Tongue (tissue), 2 donors: ENCODE data around the gene TEAD1. TPM values are rescaled to one million over a fixed set of nuclear protein-coding genes. Genes with fewer than 3 reads are reported as not detected.

Source experiments
- DNase-seq: peaks from one replicate; pipeline ENCODE4 v3.0.0-alpha.2; 2015
- total RNA-seq: library from RNA; depleted of rRNA; stranded (reverse); fragments of >200 nt; gene quantifications from one replicate; pipeline ENCODE4 v1.2.3, GENCODE V29; 2014

The TEAD1 gene
- total RNA-seq, 1 donor from 2014 or later: 131 TPM

DNA sequence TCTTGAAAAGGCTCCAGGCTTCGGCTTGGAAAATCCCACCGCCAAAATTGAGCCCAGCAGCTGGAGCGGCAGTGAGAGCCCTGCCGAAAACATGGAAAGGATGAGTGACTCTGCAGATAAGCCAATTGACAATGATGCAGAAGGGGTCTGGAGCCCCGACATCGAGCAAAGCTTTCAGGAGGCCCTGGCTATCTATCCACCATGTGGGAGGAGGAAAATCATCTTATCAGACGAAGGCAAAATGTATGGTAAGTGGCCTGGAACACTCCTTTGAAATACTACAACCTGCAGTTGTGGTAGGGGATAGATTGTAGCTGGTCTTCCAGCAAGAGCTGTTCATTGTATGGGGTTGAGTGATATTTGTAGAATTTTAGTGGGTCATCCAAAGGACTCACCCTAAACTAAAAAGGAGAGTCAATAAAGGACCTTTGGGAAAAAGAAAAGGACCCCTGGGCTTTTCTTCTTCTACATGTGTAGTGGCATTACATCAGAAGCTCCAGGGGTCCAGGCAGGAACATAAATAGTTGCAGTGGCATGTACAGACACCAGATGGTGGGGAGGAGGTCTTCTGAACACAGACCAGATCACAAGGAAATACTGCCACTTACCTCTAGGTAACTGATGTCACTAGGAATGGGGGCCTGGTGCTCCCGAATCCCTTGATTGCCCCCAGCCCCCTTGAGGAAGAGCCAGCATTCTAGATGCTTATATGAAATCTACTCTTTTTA lies 90.1 kb downstream of the TEAD1 start:
- DNase-seq: peak; percentile 56

DNA sequence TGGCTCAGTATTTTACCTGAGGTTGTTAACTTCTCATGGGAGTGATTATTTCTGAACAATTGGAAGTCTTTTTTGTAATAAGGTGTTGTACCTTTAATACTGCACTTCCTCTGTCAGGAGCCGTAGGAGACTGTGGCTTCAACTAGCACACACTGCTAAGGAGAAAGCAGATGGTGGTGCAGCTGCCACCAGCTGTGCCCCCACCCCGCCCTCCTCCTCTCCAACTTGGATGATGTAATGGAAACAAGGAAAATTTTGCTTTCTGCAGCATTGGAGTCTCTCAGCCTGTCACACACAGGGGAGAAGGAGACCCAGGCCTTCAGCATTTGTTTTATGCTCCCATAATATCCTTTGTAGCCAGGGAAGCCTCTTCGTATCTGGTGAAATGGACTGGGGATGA lies 91.2 kb downstream of the TEAD1 start:
- DNase-seq: peak; percentile 94

DNA sequence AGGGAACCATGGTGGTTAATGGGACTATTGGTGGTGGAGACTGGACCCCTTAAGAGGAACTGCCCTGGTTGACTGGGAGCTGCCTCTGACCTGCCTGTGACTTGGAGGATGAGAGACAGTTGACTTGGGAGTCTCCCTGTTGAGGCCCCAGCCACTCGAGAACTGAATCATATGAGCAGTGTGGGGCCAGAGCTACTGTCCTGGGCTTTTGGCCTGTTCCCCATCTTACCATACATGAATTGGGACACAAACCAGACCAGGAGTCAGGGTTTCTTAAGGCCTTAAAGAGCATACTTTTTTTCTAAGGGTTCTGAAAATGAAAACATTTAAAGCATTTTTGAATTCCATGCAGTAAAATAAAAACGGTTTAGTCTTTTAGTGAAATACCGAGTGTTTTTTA lies 92.8 kb downstream of the TEAD1 start:
- no peak for DNase-seq

DNA sequence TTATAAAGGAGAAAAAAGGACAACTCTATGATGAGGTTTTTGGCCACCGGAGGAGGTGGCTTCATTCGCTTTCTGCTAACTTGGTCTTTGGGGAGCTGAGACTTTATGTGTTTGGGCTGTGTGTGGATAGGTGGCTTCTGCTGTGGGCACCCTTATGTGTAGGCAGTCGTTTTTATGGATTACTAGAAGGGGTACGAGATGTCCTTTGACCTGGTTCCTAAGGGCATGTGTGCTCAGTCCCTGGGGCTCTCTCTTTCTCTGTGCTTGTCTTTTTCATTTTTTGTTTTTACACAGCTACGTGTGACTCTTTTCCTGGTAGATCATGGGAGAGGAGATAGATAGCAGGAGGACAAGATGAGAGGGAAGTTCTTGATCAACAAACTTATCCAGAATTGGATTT lies 93.4 kb downstream of the TEAD1 start:
- no peak for DNase-seq

DNA sequence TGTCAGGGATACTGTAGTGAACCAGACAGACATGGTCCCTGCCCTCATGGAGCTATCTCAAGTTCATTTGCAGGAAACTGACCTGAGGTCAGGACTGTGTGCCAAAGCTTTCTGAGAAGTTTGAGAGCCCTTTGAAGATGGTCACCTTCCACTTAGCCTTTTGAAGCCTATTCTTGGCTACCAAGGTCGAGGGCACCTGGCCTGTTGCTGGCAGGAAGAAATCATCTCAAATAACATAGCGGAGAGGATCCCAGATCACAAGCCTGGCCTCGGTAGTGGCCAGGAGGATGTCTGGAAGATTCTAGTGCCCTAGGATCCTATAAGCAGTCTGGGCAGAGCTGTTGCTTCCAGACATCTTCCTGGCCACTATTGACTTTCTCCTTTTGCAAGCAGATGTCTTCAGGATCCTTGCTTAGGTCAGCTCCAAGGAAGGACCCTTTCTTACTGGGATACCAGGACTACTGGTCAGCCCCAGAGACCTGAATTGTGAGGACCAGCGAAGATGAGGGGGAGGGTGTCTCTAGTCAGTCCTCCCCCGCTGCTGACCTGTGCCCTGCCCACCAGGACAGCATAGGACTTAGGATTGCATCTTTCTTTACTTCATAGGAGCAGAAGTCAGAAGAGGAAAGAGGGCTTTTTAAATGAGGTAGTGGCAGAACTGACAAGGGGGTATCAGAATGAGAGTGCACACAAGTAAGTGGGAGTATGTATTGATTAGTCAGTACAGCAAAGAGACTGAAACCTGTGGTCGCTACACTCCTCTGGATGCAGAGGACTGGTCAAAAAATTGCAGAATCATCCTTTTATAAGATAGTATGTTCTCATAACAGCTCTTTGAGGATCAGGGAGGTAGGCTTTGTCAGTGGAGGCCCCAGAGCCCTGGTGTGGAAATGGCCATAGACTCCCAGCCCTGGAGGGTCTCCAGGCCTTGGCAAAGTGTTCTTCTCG lies 94.8 kb downstream of the TEAD1 start:
- no peak for DNase-seq

DNA sequence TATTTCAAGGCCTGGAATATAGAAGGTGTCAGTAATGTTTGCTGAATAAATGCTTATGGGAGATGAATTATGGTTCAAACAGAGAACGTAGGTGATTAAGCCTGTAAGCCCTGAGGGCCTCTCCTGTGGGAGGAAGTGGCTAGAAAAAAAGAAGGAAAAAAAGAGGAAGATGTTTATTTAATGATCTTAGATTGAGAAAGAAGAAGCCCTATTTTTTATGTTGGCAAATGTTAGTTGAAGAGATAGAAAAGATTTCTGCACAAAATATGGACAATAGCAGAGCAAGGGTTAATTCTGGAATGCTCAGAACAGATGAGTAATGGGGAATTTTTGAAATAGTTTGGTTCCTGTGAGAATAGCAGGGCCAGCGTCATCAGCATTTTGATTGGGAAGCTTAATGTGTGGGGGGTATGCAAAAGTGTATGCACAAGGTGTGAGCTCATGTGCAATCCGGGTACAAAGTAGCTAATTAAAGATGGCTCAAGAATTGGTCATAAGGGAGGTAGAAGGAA lies 95.7 kb downstream of the TEAD1 start:
- DNase-seq: no peak

DNA sequence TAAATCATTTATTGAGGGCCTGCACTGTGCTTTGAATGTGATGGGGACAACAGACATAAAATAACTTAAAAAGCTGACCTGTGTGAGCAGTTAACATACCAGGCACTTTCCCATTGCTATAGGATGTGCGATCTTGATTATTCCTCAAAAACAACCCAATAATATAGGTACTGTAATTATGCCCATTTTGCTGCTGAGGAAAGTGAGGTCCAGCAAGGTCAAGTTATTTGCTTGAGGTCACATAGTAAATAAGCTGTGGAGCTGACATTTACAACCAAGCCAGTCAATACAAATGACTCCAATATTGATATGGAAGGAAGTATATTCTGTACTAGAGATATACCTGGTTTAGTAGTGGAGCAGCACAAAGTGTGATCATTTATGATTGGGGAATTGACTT lies 96.2 kb downstream of the TEAD1 start:
- no peak for DNase-seq

DNA sequence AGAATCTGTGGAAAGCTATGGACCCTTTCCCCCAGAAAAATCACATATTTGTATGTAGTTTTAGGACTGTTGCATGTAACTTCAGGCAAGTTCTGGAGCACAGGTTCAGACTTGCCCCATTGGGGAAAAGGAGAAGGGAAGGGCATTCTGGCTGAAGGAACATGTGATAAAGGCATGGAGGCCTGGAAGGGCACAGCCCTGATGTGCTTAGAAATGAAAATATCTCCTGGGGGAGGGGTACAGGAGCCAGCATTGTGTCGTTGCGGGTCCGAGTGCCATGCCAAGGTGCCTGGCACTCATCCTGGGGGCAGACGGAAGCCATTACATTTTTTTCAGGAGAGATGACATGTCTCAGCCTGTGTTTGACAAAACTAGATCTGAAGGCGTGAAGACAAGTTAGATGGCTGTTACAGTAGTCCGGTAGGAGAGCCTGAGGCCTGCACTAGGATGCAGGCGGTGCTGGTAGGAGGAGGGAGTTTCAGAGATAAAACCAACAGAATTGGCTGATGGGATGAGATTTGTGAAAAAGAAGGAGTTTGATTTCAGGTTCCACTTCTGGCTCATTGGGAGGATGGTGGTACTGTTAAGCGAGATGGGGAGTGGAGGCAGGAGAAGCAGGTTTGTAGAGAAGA lies 96.9 kb downstream of the TEAD1 start:
- DNase-seq: no peak

DNA sequence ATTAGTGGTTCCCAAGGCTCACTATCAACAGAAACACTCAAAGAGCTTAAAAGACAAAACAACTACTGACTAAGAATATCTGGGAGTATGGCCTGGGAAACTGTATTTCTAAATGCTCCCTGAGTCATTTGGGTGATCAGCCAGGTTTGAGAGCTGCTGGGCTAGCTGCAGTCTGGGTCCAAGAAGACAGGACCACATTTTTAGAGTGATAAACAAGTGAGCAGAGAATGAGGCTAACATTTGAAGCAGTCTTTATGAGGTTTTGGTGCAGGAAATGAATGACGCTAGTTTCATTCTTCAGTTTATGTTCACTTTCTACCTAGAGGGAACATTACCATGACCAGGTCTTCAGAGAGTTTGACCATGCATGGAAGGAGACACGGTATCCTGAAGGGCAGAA lies 97.7 kb downstream of the TEAD1 start:
- no peak for DNase-seq

DNA sequence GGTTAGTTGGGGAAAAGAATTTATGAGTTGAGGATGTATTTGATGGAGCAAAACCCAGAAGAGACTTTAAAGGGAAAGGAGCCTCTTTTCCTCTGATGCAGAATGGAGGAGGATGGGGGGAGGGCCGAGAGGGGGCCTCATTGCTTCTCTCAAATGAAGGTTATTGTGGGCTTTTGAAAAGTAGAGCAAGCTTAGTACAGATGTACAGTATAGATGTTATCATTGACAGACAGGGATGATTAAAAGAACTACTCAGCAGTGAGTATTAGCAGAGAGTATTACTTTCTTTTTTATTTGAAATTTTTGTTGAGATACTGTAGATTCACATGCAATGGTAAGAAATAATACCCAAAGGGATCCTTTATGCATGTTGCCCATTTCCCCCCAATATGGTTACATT lies 98.1 kb downstream of the TEAD1 start:
- no peak for DNase-seq

DNA sequence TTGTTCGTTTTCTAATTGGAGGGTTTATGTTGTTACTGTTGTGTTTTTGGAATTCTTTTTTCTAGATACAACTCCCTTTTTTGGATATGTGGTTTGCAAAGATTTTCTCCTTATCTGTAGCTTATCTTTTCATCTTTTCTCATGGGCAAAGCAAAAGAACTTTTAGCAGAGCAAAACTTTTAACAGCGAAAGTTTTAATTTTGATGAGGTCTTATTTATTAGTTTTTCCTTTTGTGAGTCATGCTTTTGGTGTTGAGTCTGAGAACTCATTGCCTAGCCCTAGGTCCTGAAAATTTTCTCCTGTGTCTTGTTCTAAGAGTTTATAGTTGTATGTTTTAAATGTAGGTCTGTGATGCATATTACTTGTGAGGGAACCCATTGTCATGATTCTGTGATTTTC lies 99.4 kb downstream of the TEAD1 start:
- DNase-seq: no peak

DNA sequence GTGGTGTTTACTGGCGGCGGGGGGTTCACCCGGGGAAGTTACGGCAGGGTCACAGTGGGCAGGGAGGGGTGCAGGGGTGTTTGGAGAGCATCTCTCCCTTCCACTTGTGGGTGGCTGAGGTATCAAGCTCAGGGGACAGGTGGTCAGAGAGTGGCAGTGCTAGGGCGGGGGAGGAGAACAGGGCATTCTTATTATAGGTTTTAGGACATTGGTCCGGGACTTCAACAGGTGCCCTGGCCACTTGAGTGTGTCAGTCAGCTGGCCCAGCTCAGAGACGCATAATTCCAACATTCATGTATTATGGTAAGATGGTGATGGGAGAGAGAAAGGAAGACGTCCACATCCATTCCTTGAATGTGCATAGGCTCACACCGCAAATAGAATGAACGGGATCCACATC lies 101.7 kb downstream of the TEAD1 start:
- DNase-seq: peak; percentile 75

DNA sequence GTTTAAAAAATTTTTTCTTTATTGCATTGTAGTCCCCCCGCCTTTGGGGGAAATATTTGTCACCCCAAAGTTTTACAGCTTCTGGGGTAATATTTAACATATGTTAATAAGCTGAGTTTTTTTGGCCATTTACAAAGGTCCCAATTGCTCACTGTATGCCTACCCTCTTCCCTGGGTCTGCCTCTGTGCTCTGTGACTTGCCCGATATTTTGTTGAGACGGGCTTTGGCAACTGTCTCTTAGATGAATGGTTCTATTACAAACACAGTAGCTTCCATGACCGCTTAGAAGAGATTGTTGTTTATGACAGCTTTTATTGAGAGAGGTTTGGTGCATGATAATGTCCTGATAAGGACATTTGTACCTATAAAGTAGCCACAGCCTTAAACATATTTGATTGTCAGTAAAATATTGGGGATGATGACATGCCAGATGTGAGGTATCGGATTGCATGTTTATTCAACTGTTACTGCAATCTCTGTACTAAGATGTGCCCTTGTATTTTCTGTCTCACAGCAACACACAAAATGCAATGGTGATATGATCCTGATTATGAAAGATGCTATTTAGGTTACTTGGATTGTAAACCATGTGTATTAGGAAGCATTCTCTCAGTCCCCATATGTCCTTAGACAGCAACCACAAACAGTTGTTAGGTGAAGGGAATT lies 103.1 kb downstream of the TEAD1 start:
- DNase-seq: peak; percentile 70

DNA sequence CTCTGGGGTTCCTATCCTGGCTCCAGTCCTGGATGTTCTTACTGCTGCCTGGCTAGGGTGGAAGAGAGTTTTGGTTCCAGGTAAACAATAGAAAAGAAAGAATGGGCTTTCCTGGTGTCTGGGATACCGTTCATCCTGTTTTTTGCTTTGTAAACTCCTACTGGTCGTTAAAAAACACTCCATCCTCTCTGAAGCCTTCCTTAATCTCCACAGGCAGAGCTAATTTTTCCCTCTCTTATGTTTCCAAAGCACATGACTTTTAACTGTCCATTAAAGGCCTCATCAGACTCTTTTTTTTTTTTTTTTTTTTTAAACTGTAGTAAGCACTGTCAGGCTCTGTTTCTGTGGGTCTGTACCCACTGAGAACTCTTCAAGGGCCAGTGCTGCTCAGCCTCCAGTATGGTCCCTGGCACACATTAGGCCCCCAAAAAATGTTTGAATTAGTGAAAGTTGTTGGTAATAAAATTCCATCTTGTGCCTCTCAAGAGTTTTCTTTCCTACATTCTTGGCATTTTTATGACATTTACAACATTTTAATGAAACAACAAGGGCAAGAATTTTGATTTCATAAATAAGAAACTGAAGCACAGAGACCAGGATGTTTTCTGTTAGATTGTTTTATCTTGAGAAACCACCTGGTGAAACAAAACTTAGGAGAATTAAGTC lies 104.2 kb downstream of the TEAD1 start:
- no peak for DNase-seq

DNA sequence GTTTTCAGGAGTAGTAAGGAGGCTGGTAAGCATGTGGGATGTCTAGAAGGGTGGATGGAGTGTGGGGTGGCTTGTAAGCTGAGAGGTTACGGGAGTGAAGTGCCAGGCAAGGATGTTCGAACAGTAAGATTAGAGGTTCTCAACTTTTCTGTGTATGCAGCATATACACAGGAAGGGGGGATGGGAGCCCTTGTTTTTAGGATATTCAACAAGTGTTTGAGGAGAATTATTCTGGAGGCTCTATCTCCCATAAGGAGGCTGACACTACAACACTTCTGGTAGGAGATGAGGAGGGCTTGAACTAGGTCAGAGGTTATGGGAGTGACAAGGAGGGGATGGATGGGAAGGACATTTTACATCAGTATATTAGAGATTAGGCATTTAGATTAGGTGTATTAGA lies 109.5 kb downstream of the TEAD1 start:
- DNase-seq: no peak

DNA sequence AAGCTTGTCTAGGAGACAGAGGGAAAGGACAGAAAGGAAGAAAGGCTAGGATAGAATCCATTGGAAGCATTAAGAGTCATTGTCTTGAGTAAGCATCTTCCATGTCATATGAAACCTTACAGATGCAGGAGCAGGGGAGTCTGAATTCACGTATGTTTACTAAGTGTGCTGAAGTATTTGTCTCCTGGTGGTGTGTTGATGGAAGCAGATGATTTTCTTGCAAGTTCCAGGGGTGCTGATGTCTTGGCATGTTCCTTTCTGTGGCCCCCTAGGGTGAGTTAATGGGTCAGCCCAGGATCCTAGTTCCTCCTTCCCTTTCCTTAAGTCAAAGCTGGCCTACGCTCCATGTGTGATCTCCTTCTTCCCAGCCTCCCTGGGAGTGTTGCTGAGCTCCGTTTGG lies 110.2 kb downstream of the TEAD1 start:
- no peak for DNase-seq

DNA sequence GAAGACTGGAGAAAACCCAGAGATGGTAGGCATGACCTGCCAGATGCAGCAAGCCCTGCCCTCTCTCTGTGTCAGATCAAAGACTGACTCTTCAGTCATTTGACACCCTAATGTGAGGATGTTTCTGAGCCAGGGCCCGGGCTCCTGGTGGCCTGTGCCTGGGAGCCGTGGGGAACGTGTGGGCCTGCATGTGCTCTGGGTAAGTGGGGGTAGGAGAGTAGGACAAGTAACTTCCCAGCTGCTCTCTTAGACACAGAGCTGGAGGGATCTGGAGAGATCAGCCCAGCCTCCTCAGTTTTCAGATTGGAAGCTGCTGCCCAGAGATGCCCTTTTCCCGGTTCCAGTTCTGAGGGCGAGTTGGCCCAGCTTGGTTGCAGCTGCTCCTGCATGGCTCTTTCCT lies 110.8 kb downstream of the TEAD1 start:
- DNase-seq: peak; percentile 79

DNA sequence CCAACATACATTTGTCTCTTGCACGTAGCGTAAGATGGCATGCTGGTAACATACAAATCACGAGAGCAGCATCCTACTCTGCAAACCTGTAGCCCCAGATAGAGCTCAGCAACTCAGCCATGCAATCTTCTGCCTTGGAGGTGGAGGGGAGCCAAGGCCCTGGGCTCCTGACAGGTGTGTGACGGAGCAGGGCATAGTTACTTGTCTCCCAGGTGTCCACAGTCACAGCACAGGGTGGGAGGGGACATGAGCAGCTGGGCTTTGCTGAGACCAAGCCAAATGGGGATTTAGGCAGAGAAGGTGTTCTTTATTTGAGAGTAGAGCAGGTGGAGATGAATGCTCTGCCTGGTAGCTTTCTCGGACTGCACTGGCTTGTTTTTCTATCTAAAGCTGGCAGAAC lies 111.7 kb downstream of the TEAD1 start:
- DNase-seq: no peak

DNA sequence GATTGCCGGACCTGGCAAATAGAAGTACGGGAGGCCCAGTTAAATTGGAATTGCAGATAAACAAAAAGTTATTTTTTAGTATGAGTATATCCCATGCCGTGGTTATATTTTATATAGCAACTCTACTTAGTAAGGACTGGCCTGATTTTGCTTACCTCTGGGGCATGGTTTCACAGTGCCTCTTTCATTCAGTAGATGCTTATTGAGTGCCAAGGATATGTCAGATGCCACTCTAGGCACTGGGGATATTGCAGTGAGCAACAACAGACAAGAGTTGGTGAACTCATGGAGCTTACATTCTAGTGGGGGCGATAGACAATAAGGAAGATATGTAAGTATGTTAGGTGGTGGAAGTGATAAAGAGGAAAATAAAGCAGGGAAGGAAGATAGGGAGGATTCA lies 112.2 kb downstream of the TEAD1 start:
- no peak for DNase-seq

DNA sequence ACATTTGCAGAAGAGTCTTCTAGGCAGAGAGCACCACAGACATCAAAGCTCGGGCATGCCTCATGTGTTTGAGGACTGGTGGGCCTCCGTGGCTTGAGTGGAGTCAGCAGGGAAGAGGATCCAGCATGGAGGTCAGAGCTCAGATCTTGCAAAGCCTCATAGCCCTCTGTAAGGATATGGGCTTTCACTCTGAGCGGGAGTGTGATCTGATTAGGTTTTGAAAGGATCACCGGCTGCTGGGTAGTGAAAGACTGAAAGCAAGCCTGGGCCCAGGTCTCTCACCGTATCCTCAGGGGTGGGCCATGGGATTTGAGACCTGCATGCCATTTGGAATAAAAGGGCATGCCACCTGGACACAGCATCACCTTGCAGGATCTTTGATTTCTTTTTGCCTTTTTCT lies 112.7 kb downstream of the TEAD1 start:
- no peak for DNase-seq

DNA sequence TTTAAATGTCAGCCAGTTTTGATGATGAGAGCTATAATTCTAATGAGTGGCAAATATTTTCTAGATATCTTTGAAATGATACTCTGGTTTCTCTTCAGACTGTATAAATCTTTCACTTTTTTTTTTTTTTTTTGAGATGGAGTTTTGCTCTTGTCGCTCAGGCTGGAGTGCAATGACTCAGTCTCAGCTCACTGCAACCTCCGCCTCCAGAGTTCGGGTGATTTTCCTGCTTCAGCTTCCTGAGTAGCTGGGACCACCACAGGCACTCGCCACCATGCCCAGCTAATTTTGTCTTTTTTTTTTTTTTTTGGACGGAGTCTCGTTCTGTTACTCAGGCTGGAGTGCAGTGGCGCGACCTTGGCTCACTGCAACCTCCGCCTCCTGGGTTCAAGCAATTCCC lies 113.6 kb downstream of the TEAD1 start:
- DNase-seq: no peak

DNA sequence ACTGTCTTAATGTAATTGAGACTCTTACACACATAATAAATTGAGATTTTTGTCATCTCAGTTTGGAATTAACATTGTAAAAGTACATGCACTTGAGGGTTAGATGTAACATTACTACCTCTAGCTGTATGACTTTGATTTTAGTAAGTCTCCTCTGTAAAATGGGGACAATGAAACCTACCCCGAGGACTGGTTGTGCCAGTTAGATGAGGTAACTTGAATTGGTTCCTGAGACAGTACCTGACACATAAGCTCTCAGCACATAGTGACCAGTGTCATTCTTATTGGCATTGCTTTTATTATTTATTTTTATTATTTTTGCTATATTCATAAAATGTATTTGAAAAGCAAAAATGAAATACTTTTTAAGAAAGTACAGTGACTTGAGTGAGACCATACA lies 114.8 kb downstream of the TEAD1 start:
- DNase-seq: no peak
